ENCODE results near the gene CSK.

GRCh38 chr15:74820056-74820455, 38.2 kb downstream of the CSK start:
- TF ChIP-seq POLR2AphosphoS5 (IDR thresholded peaks at IDR 0.05; ENCODE audit: borderline replicate concordance, low read depth, low read length) (no peak), EZH2 (IDR thresholded peaks at IDR 0.05) (no peak), FOXP2 (optimal IDR thresholded peaks at IDR 0.05; ENCODE audit: control extremely low read depth, extremely low read length, insufficient read depth) (no peak)
